H9 (cell line): ENCODE measurements around the gene TMEM131. TPM values are rescaled to one million over a fixed set of nuclear protein-coding genes. Genes with fewer than 3 reads are reported as not detected.

Source experiments
- DNase-seq: peaks from one replicate; pipeline ENCODE4 v3.0.0-alpha.2; 2017
- H2AFZ ChIP-seq: one replicate; pipeline ENCODE4 v1.6.1; 2013; ENCODE audit warnings: mild to moderate bottlenecking, low read length, control low read depth, moderate library complexity
- H2AK5ac ChIP-seq: 2 replicates; pipeline ENCODE4 v1.6.1; 2013; ENCODE audit warnings: low read length, control low read depth, mixed read lengths; ENCODE audit not compliant: insufficient read length
- H2BK120ac ChIP-seq: one replicate; pipeline ENCODE4 v1.6.1; 2013; ENCODE audit warnings: low read depth, mild to moderate bottlenecking, low read length, control low read depth, inconsistent platforms; ENCODE audit not compliant: poor library complexity, severe bottlenecking
- H2BK12ac ChIP-seq: 2 replicates; pipeline ENCODE4 v1.6.1; 2013; ENCODE audit warnings: low read length, control low read depth, mixed read lengths, low read depth; ENCODE audit not compliant: insufficient read length
- H2BK15ac ChIP-seq: 2 replicates; pipeline ENCODE4 v1.6.1; 2013; ENCODE audit warnings: low read depth, low read length, control low read depth
- H2BK20ac ChIP-seq: one replicate; pipeline ENCODE4 v1.6.1; 2013; ENCODE audit warnings: low read depth, mild to moderate bottlenecking, low read length, control low read depth, inconsistent platforms; ENCODE audit not compliant: poor library complexity, severe bottlenecking
- H2BK5ac ChIP-seq: 2 replicates; pipeline ENCODE4 v1.6.1; 2013; ENCODE audit warnings: low read length, control low read depth, mixed read lengths; ENCODE audit not compliant: insufficient read length
- H3K14ac ChIP-seq: 2 replicates; pipeline ENCODE4 v1.6.1; 2013; ENCODE audit warnings: low read length, control low read depth; ENCODE audit not compliant: insufficient read depth
- H3K18ac ChIP-seq: 2 replicates; pipeline ENCODE4 v1.6.1; 2013; ENCODE audit warnings: low read depth, mild to moderate bottlenecking, mixed read lengths, low read length, control low read depth; ENCODE audit not compliant: insufficient read length
- H3K23ac ChIP-seq: 2 replicates; pipeline ENCODE4 v1.6.1; 2013; ENCODE audit warnings: low read length, control low read depth, mixed read lengths, low read depth; ENCODE audit not compliant: insufficient read length
- H3K23me2 ChIP-seq: 2 replicates; pipeline ENCODE4 v1.6.1; 2013; ENCODE audit warnings: low read depth, mild to moderate bottlenecking, mixed read lengths, low read length, control low read depth; ENCODE audit not compliant: insufficient read length, poor library complexity, severe bottlenecking
- H3K27ac ChIP-seq: 2 replicates; pipeline ENCODE4 v1.5.1; 2013; ENCODE audit warnings: low read length, control low read depth, mixed read lengths, low read depth; ENCODE audit not compliant: insufficient read length
- H3K27me3 ChIP-seq: 2 replicates; pipeline ENCODE4 v1.6.1; 2013; ENCODE audit warnings: low read length, control low read depth, inconsistent platforms; ENCODE audit not compliant: insufficient read depth
- H3K4ac ChIP-seq: 2 replicates; pipeline ENCODE4 v1.6.1; 2013; ENCODE audit warnings: low read depth, mild to moderate bottlenecking, control low read depth, inconsistent platforms, low read length, moderate library complexity
- H3K4me1 ChIP-seq: 2 replicates; pipeline ENCODE4 v1.6.1; 2013; ENCODE audit warnings: low read length, control low read depth, inconsistent platforms; ENCODE audit not compliant: insufficient read depth
- H3K4me2 ChIP-seq: 2 replicates; pipeline ENCODE4 v1.6.1; 2013; ENCODE audit warnings: low read length, control low read depth, mixed read lengths; ENCODE audit not compliant: insufficient read length, insufficient read depth
- H3K56ac ChIP-seq: 2 replicates; pipeline ENCODE4 v1.6.1; 2013; ENCODE audit warnings: low read depth, mild to moderate bottlenecking, mixed read lengths, low read length, control low read depth; ENCODE audit not compliant: insufficient read length
- H3K79me1 ChIP-seq: 2 replicates; pipeline ENCODE4 v1.6.1; 2013; ENCODE audit warnings: low read depth, mild to moderate bottlenecking, moderate library complexity, low read length, control low read depth, inconsistent platforms; ENCODE audit not compliant: insufficient read depth, poor library complexity, severe bottlenecking
- H3K79me2 ChIP-seq: 2 replicates; pipeline ENCODE4 v1.6.1; 2013; ENCODE audit warnings: low read length, control low read depth, inconsistent platforms; ENCODE audit not compliant: insufficient read depth
- H3K9ac ChIP-seq: 2 replicates; pipeline ENCODE4 v1.6.1; 2013; ENCODE audit warnings: low read length, control low read depth, mixed read lengths; ENCODE audit not compliant: insufficient read length; ENCODE audit errors: extremely low read depth
- H3K9me3 ChIP-seq: one replicate; pipeline ENCODE4 v1.6.1; 2013; ENCODE audit warnings: low read depth, low read length, inconsistent platforms; ENCODE audit not compliant: control insufficient read depth
- H3T11ph ChIP-seq: one replicate; pipeline ENCODE4 v1.6.1; 2013; ENCODE audit warnings: mild to moderate bottlenecking, low read length, control low read depth, inconsistent platforms
- H4K20me1 ChIP-seq: one replicate; pipeline ENCODE4 v1.6.1; 2013; ENCODE audit not compliant: control insufficient read depth, insufficient read length, insufficient read depth
- H4K5ac ChIP-seq: 2 replicates; pipeline ENCODE4 v1.6.1; 2013; ENCODE audit warnings: low read depth, mild to moderate bottlenecking, mixed read lengths, low read length, control low read depth; ENCODE audit not compliant: insufficient read length
- H4K8ac ChIP-seq: replicated peaks from 2 replicates; pipeline ENCODE4 v1.6.1; 2013; ENCODE audit warnings: low read length, control low read depth, mixed read lengths, low read depth; ENCODE audit not compliant: insufficient read length
- H4K91ac ChIP-seq: 2 replicates; pipeline ENCODE4 v1.6.1; 2013; ENCODE audit warnings: low read depth, mild to moderate bottlenecking, moderate library complexity, mixed read lengths, low read length, control low read depth; ENCODE audit not compliant: insufficient read length
- H3K27ac Mint-ChIP-seq, 3 experiments: 2 replicates in 2 of 3; 3 replicates in 1 of 3; pipeline ENCODE4 v1.8.0; 2020 to 2021; ENCODE audit warnings: mixed read lengths in 3 of 3, mild to moderate bottlenecking in 1 of 3, moderate library complexity in 1 of 3
- H3K27me3 Mint-ChIP-seq: 2 replicates; pipeline ENCODE4 v1.8.0; 2021; ENCODE audit warnings: low read depth, mild to moderate bottlenecking, moderate library complexity, mixed read lengths
- H3K36me3 Mint-ChIP-seq, 3 experiments: 2 replicates in 2 of 3; 3 replicates in 1 of 3; pipeline ENCODE4 v1.8.0; 2020 to 2021; ENCODE audit warnings: low read depth in 3 of 3, mixed read lengths in 3 of 3; ENCODE audit not compliant: insufficient read depth in 1 of 3
- H3K4me1 Mint-ChIP-seq, 2 experiments: 2 replicates each; pipeline ENCODE4 v1.8.0; 2020; ENCODE audit warnings: mixed read lengths in 2 of 2
- H3K4me3 Mint-ChIP-seq, 2 experiments: 2 replicates in 1 of 2; 3 replicates in 1 of 2; pipeline ENCODE4 v1.8.0; 2020 to 2021; ENCODE audit warnings: mild to moderate bottlenecking in 2 of 2, mixed read lengths in 2 of 2, moderate library complexity in 1 of 2
- H3K9me3 Mint-ChIP-seq, 2 experiments: 2 replicates in 1 of 2; 3 replicates in 1 of 2; pipeline ENCODE4 v1.8.0; 2020; ENCODE audit warnings: mild to moderate bottlenecking in 2 of 2, mixed read lengths in 2 of 2, moderate library complexity in 1 of 2
- WGBS: extraction: QIAGEN DNeasy Blood & Tissue Kit; methylation state at CpG from one replicate; pipeline ENCODE4 v1.1.7; 2013; ENCODE audit warnings: missing lambda C conversion rate, low lambda C conversion rate, mixed read lengths; ENCODE audit not compliant: insufficient read length; ENCODE audit errors: extremely low coverage; 5-methylcytosine and 5-hydroxymethylcytosine counted together
- total RNA-seq: library from RNA; stranded (reverse); gene quantifications from 2 replicates; pipeline ENCODE4 v1.2.1, GENCODE V29; 2021
- TF ChIP-seq, protein P1 (sequence below): fragments of 200-600 bp; sonication (generic); conservative IDR thresholded peaks from 3 replicates; pipeline ENCODE4 v1.8.0; 2021; ENCODE audit warnings: antibody characterized with exemption, mild to moderate bottlenecking

TMEM131 gene
- total RNA-seq, 1 experiment from 2014 or later, result 20.9 TPM

DNA sequence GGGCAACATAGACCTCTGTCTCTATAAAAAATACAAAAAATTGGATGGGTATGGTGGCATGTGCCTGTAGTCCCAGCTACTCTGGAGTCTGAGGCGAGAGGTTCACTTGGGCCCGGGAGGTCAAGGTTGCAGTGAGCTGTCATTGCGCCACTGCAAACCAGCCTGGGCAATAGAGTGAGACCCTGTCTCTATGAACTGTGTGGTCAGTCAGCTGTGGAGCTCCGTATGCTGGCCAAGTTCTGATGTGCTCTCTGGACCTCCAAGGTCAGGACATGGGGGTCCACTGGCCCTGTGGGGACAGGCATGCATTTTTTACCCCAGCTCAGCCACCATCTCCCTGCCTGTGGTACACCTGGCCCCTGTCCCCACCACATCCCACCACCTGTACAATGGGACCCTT is 71.6 kb downstream of the TMEM131 start:
- no peak overlapping the region for H3K14ac ChIP-seq
- no peak overlapping the region for H2BK20ac ChIP-seq
- H2BK5ac ChIP-seq, result no peak overlapping the region
- no peak overlapping the region; a peak in 1 of 7 replicates for H3K27ac Mint-ChIP-seq
- no peak overlapping the region for H2BK15ac ChIP-seq
- no peak overlapping the region for H3T11ph ChIP-seq
- H3K27me3 ChIP-seq, result no peaks in the 10 kb centered on the region
- TF ChIP-seq, protein P1, sequence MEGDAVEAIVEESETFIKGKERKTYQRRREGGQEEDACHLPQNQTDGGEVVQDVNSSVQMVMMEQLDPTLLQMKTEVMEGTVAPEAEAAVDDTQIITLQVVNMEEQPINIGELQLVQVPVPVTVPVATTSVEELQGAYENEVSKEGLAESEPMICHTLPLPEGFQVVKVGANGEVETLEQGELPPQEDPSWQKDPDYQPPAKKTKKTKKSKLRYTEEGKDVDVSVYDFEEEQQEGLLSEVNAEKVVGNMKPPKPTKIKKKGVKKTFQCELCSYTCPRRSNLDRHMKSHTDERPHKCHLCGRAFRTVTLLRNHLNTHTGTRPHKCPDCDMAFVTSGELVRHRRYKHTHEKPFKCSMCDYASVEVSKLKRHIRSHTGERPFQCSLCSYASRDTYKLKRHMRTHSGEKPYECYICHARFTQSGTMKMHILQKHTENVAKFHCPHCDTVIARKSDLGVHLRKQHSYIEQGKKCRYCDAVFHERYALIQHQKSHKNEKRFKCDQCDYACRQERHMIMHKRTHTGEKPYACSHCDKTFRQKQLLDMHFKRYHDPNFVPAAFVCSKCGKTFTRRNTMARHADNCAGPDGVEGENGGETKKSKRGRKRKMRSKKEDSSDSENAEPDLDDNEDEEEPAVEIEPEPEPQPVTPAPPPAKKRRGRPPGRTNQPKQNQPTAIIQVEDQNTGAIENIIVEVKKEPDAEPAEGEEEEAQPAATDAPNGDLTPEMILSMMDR, result no peak
- no peaks in the 10 kb centered on the region for H3K27me3 Mint-ChIP-seq
- H3K4me1 Mint-ChIP-seq, result peaks cover 12 to 13% of the 10 kb centered on the region in 2 experiments
- no peaks in the 10 kb centered on the region for H3K79me1 ChIP-seq
- H3K27ac ChIP-seq, result no peak overlapping the region
- H4K5ac ChIP-seq, result no peak overlapping the region
- H3K79me2 ChIP-seq, result no peaks in the 10 kb centered on the region
- no peaks in the 10 kb centered on the region for H3K9me3 ChIP-seq
- DNase-seq, result no peak
- H4K20me1 ChIP-seq, result no peaks in the 10 kb centered on the region
- H3K23me2 ChIP-seq, result no peaks in the 10 kb centered on the region
- H4K91ac ChIP-seq, result no peak overlapping the region
- no peak overlapping the region for H2AK5ac ChIP-seq
- H3K56ac ChIP-seq, result no peak overlapping the region
- peaks cover 0 to 10% (median 0%) of the 10 kb centered on the region in 3 experiments; a peak in 1 of 7 replicates for H3K36me3 Mint-ChIP-seq
- no peak overlapping the region for H2BK120ac ChIP-seq
- no peak overlapping the region for H3K4me3 Mint-ChIP-seq
- no peak overlapping the region for H2AFZ ChIP-seq
- no CpG with 5 or more reads among the region's 4 CpGs for WGBS
- H3K9me3 Mint-ChIP-seq, result no peaks in the 10 kb centered on the region
- no peaks in the 10 kb centered on the region for H3K4me1 ChIP-seq
- no peak overlapping the region for H3K4me2 ChIP-seq
- no peak overlapping the region for H2BK12ac ChIP-seq
- no peak overlapping the region for H3K18ac ChIP-seq
- no peak overlapping the region for H4K8ac ChIP-seq
- H3K23ac ChIP-seq, result no peak overlapping the region
- H3K4ac ChIP-seq, result no peak overlapping the region
- H3K9ac ChIP-seq, result no peak overlapping the region
